ENCODE results near the gene SLC2A9.

Gene SLC2A9

GRCh38 chr4:9952415-9952950 is 68.8 kb downstream of the SLC2A9 start:
- DNase-seq = no peak

- DNase-seq = no peak
Measured at GRCh38 chr4:9949573-9949972, 71.7 kb downstream of the SLC2A9 start.

DNA sequence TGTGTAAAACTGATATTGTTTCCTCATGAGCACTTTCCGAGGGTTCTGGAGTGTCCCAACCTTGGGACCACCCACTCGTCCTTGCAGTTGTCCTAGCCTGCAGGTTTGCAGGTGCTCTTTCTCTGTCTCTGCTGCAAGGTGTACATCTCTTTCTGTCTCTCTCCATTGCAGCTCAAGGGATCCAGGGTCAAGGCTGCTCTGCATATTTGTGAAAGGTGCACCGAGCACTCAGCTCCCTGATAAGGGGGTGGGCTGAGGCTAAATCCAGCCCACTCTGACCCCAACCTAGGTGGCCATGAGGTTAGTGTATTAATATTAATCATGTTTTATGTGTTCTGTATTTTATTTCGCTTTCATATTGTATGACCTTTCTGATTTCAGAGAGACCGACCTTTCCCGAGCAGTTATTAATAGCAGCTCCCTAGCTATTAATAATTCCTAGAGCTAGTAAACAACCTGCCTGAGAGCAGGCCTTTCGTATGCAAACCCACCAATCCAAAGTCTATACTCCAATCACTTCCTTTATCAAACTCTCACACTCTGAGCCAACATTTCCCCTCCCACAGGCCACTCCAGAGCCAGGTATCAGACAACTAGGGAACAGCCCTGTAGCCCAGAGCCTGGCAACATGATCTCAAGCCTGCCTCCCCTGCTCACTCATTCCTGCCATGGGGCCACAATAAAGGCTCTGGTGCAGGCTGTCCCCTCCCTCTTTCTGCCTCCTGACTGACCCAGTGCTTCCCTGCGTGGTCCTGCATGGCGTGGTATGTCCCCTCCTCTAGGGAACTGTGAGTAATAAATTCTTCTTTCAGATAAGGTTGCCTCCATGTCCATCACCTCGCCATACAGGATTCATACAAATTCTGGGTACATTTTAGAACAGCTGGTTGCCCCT is 73.9 kb downstream of the SLC2A9 start:
- no peak for DNase-seq

DNA sequence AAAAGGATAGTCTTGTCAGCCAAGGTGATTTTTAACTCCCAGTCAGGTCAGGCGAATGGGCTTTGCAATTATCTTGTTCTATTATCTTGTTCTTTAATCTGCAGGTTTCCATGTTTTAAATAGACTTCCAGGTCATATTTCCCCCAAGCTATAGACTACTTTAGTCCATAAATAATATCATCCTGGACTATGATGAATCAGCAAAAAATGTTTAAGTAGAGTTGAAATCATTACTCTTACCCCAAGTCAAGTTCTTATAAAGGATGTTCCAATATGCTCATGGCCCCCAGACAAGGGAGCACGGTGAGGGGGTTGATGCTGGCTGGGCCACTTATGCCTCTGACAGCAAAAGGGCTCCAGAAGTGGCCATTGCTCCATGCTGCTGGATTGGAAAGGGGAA is 75.1 kb downstream of the SLC2A9 start:
- no peak for DNase-seq

DNA sequence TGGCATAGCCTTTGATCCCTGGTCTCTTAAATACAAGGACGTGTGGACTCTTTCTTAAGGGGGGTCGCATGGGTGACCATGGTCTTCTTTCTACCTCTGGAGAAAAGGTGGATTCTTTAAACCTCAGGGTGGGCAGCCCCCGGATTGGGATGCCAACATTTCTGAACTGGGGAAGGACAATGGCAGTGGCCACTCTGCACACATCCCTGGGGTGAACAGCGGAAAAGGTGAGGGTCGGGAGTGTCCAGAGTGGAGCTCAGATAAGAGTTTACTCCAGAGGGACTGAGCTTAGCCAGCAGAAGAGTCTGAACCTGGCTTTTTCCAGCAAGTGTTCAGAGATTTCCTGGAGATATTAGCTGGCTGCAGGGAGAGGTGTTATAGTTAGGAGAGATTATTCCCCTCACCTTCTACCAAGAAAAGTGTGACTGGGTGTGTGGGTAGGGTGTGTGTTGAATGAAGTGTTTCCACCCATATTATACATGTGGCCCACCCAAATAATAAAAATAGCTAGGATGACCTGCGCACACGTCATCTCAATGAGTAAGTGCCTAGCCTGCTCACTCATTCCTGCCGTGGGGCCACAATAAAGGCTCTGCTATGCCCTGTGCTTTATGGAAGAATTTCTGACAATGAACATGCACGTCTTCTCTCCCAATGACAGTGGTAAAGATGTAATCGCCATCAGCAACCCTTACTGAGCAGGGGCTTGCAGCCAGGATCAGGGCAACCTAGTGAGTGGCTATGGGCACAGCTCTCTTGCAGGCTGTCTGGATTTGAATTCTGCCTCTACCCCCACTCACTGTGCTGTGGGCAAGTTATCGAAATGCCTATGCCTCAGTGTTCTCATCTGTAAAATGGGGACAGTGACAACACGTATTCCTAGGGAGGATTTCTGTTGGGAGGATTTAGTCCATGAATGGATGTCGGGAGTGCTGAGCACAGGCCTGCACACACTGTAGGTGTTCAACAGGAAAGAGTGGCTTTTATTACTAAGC is 76.6 kb downstream of the SLC2A9 start:
- DNase-seq = no peak

DNA sequence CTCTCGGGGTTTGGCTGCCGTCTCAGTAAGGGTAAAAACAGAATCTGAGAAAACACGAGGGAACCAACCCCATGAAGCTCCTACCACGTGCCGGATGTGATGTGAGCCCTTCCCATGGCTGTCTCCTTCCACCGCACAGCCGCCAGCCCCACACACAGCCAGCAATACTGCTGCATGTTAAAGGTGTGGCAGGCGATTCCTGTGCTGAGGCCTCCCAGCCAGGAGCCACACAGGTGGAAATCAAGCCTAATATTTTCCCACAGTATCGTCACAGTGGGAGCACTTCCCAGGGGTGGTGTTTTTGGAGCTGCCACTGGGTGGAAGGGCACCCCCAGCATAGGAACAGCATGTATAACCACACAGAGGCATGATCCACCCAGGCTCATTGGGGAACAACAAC is 77.5 kb downstream of the SLC2A9 start:
- no peak for DNase-seq

DNA sequence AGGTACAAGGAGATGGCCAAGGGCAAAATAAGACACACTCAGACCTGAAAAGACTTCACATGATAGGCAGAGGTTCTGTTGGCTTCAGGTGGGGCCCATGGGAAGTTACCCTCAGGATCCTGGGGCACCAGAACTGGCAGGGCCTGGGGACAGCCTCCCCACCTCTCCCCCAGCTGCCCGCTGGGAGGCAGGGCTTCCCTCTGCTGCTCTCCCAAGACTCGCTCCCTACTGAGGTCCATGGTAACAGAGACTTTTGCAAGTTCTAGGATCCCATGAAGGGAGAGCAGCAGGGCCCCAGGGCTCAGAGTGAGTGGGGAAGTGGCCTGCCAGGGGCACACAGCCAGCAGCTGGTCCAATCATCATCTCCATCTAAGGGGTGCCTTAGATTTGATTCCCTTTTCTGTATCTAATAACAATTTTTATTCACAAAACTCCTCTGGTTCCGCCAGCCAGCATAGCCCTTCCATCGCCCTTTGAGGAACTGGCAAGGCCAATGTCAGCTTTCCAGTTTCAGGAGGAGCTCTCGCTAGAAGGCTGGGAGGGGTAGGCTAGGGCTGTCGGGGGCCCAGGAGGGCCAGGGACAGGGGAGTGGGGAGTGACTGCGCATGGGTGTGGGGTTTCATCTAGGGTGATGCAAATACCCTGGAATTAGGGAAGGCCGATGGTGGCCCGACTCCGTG is 78.2 kb downstream of the SLC2A9 start:
- no peak for DNase-seq

DNA sequence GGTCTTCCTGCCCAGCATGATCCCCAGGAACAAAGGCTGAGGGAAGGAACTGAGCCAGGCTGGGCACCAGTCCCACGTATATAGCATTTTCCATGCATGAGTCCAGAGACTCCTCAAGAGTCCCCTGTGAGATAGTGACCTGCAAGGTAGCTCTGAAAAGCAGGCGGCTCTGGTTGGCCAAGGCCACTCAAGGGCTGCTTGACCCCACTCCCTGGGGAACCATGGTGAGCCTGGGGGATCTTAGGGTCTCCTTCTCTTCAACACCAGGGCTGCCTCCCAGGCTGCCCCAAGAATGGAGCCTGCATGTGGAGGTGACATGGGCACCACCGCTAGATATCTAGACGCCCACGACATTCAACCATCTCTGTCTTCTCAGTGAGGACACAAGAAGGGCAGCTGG is 79.2 kb downstream of the SLC2A9 start:
- DNase-seq = no peak

DNA sequence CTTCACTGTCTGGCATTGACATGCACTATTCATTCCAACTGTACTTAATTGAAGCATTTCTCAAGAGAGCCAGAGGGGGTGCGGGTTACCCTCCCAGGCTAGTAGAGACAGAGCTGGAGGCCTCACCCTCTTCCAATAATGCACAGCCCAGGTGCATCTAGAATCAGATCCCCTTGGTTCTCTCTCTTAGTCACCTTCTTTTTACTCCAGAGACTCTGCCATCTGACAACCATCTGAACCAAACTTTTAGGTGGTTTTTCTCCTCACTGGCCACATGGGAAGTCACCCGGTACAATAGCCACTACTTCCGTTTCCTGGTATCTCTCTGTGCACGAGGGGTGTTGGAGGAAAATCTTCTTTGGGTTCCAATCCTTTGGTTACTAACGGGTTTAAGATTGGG is 81.3 kb downstream of the SLC2A9 start:
- DNase-seq = no peak

- no peak for DNase-seq
Measured at GRCh38 chr4:9938933-9939332, 82.4 kb downstream of the SLC2A9 start.

GRCh38 chr4:9937078-9937477 is 84.2 kb downstream of the SLC2A9 start:
- DNase-seq = no peak

GRCh38 chr4:9936129-9936644 is 85.1 kb downstream of the SLC2A9 start:
- DNase-seq = no peak

GRCh38 chr4:9933956-9934355 is 87.3 kb downstream of the SLC2A9 start:
- no peak for DNase-seq

- no peak for DNase-seq
Measured at GRCh38 chr4:9933184-9933583, 88.1 kb downstream of the SLC2A9 start.

- DNase-seq = no peak
Measured at GRCh38 chr4:9932771-9933170, 88.5 kb downstream of the SLC2A9 start.

GRCh38 chr4:9931146-9931545 is 90.2 kb downstream of the SLC2A9 start:
- no peak for DNase-seq

GRCh38 chr4:9929111-9929510 is 92.2 kb downstream of the SLC2A9 start:
- no peak for DNase-seq

- no peak for DNase-seq
Measured at GRCh38 chr4:9927341-9928007, 93.8 kb downstream of the SLC2A9 start.

DNA sequence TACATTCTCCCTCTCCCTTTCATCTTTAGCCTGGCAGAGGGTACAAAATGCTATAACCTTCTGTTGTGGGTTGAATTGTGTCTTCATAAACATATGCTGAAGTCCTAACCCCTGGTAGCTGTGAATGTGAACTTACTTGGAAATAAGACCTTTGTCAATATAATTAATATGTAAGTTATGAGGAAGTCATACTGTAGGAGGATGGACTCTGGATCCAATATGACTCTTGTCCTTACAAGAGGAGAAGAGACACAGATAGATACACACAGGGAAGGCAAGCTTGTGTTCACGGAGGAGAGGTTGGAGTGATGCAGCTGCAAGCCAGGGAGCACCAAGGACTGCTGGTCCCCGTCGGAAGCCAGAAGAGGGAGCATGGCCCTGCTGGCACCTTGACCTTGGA is 94.7 kb downstream of the SLC2A9 start:
- no peak for DNase-seq

DNA sequence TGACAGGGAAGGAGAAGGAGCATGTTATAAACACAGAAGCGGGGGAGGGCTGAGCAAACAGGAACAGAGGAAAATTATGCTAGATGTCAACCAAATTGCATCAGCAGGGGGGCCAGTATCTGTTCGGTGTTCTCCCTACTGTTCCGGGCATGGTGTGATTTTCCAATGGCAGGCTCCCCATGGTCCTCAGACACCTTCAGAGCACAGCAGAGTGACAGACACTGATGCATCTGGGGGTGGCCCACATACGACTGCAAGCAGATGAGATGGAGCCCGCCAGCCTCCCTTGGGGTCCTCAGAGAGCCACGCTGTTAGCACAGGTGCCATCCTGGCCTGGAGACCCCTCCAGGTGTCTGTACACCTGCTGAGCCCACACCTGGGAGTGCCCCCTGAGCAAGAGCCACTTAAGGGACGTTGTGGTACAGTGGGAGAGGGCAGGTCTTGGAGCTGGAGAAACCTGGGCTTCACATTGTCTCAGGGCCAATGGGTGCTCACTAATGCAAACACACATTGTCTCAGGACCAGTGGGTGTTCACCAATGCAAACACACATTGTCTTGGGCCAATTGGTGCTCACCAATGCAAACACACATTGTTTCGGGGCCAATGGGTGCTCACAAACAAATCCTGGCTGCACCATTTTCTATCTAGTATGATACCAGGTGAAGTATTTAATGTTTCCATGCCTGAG is 95.4 kb downstream of the SLC2A9 start:
- DNase-seq = no peak

DNA sequence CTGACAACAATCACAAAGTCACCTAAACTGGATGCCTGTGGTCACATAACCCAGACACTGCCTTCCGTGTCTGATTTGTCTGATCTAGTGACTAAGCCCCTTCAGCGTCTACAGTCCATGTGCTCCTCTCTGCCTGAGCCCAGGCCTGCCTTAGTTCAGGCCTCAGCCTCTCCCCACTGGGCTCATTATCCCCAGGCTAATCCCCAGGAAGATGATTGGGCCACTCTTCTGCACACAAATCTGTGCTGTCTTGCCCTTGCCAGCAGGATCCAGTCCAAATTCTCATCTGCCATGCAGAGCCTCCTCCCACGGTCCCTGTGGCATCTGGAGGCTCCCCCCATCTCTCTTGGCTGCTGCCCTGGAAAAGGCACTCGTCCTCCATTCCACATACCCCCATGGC is 96.5 kb downstream of the SLC2A9 start:
- no peak for DNase-seq

Data from activated CD4-positive, alpha-beta T cell treated with anti-CD3 and anti-CD28 coated beads, Interleukin-2, amount 50 U/mL, for 4 hours (primary cell).